Globus pallidus (tissue), 1 donor: ENCODE measurements around the gene TNFSF12.

ENCODE experiments used
- DNase-seq: peaks from one replicate; pipeline ENCODE4 v3.0.0-alpha.2; 2015; ENCODE audit warnings: low spot score

Gene TNFSF12

DNA sequence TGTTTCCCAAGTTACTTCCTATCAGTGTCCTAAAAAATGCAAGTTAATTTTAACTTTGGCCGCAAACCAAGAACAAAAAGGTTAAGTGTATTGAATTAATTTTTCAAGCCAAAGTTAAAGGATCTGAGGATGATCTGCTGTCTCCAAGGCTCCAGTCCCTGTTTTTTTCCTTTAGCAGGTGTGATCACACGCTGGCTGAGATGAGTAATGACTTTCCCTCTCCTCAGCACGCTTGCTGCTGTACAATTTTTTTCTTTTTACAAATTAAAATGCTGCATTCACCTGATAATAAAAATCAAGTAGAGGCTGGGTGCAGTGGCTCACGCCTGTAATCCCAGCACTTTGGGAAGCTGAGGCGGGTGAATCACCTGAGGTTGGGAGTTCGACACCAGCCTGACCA, 3.9 kb upstream of the TNFSF12 start:
- DNase-seq, result no peak

DNA sequence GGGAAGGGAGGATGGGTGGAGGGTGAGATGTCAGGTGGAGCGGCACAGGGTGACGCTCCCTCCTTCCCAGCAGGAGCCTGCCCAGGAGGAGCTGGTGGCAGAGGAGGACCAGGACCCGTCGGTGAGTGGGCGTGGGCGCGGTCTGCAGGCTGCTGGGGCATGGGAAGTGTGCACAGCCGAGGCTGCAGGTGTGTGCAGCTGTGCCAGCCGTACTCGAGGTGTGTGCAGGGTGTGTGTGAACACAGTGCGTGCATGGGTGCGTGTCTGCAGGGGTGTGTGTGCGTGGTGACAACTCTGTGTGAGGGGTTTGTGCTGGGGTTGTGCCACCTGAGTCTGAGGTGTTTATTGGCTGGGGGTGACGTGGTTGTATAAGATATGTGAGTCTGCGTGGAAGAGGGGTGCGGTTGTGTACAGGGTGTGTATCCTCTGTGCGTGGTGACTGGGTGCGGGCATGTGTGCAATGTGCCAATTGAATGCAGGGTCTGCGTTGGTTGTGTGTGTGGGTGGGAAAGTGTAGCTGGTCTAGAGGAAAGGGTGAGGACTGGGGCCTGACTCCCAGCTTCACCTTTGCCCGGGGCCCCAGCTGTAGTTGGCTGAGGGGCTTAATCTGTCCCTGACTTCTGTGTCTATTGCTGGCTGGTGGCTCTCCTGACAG, 670 bp downstream of the TNFSF12 start:
- DNase-seq, result no peak

DNA sequence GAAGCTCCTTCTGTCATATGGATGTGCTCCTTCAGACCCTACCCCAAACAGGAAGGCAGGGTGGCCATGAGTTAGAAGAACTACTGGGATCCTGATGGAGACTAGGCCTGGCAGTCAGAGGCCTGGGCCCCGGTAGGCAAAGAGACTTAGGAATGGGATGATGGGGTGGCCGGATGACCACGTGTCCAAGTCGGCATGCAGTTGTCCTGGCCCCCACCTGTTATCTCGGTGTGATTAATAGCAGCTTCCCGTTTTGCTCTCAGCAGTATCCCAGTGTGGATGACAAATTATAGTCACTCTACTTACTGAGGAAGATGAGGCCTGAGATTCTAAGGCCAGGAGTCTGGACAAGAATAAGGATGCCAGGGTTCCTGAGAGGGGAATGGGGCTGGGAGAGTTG, 1.5 kb downstream of the TNFSF12 start:
- DNase-seq, result no peak

DNA sequence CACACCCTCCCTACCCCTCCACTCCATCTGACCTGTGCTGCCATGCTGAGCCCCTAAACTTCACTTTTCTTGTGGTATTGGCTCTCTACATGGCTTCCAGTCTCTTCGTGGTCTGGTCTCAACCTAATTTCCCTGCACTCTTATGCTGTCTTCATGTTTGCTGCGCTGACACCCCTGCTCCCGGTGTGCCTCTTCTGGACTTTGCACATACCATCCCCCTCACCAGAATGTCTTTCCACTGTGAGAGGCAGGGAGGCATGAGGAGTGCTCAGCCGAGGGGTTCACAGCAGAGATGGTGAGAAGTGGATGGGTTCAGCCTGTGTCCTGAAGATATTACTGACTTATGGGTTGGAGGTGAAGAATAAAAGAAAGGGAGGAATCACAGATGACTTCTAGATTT, 2.5 kb downstream of the TNFSF12 start:
- DNase-seq, result no peak

DNA sequence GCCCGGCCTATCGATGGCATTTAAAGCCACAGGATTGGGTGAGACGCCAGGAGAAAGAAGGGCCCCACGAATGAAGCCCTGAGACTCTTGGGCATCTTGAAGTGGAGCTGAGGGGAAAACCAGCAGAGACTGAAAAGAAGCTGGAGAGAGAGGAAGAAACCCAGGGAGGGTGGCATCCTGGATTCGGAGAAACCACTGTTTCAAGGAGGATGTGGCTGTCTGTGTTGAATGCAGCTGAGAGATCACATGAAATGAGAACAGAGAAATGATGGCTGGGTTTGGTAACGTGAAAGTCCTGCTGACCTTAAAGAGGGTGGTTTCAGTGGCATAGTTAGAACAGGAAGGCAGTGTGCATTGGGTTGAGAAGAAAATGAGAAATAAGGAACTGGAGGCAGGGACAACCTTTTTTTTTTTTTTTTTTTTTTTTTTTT, 3.8 kb downstream of the TNFSF12 start:
- DNase-seq, result peak; percentile 55

DNA sequence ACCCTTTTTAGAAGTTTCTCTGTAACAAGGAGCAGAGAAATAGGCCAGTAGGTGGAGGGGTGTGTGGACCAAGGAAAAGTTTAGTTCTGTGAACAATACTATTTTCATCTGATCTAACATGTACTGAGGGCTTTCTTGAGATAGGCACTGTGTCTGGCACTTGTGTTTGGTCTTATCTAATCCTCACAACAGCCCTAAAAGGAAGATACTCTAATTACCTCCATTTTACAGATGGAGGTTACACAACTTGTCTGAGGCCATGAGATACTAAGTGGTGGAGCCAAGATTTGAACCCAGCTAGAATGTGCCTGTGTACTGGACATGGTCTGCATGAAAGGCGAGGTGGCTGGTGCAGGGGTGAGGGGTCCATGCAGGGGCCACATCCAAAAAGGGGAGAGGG, 4.5 kb downstream of the TNFSF12 start:
- no peak for DNase-seq

DNA sequence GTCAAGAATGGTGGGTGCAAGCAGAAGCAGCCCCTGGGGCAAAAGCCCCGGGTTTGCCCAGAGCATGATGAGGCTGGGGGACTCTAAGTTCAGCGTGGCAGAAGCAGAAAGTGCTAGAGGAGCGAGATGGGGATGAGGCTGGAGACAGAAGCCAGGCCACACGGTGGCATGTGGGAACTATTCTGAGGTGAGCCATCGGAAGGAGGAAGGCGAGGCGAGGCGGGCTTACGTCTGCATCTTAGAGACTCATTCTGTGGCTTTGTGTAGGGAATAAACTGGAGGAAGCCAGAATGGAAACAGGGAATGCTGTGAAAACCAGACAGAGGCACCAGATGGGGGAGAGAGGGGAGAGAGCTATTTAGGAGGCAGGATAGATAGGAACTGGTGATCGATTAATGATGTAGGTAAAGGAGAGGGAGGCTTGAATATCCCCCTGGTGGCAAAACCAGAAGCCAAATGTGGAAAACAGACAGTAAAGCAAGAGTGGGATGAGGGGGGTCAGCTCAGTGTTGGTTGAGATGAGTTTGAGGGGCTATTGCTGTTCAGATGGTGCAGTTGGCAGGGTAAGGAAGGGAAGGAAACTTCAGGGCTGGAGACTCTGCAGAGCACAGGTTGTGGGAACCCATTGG, 6.6 kb downstream of the TNFSF12 start:
- DNase-seq, result no peak

DNA sequence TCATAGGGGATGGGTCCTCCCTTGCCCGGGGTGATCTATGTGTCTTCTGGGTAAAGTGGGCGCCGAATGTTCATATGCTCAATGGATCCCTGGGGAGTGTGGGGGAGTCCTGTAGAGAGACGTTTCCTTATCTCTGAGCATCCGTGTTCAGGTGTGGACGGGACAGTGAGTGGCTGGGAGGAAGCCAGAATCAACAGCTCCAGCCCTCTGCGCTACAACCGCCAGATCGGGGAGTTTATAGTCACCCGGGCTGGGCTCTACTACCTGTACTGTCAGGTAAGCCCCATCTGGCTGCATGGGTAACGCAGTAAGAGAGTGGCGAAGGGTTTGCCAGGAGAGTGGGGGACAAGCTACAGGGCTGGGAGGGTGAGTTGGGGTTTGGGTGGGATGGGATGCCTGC, 7.8 kb downstream of the TNFSF12 start:
- no peak for DNase-seq

DNA sequence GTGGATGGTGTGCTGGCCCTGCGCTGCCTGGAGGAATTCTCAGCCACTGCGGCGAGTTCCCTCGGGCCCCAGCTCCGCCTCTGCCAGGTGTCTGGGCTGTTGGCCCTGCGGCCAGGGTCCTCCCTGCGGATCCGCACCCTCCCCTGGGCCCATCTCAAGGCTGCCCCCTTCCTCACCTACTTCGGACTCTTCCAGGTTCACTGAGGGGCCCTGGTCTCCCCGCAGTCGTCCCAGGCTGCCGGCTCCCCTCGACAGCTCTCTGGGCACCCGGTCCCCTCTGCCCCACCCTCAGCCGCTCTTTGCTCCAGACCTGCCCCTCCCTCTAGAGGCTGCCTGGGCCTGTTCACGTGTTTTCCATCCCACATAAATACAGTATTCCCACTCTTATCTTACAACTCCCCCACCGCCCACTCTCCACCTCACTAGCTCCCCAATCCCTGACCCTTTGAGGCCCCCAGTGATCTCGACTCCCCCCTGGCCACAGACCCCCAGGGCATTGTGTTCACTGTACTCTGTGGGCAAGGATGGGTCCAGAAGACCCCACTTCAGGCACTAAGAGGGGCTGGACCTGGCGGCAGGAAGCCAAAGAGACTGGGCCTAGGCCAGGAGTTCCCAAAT, 8.4 kb downstream of the TNFSF12 start:
- no peak for DNase-seq

DNA sequence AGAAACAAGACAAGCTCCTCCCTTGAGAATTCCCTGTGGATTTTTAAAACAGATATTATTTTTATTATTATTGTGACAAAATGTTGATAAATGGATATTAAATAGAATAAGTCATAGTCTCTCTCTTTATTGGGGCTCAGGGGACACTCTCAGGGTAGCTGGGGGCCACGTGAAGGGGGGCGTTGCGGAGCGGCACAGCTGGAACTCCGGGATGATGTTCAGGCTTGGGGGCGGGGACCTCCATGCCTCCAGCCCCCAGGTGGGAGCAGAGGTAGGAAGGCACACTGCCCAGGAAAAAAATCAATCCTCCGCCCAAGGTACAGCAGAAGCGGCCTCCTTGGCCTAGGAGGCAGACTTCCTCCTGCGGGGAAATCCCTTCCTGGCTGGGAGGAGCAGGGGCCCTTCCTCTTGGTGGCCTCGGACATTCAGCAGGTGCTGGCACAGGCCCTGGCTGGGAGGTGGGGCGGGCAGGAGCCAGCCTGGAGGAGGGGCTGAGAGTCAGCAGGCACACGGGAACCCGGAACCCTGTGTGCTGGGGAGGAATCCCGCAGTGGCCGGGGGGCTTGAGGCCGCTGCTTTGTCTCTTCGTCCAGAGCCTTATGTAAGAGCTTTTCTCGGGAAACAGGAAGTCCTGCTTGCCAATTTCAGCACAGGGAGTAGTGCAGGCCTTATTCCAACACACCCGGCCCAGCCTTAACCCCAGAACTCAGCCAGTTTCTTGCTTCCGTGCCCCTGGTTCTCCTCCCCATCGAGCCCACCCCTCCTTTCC, 9.1 kb downstream of the TNFSF12 start:
- DNase-seq, result peak; percentile 81

DNA sequence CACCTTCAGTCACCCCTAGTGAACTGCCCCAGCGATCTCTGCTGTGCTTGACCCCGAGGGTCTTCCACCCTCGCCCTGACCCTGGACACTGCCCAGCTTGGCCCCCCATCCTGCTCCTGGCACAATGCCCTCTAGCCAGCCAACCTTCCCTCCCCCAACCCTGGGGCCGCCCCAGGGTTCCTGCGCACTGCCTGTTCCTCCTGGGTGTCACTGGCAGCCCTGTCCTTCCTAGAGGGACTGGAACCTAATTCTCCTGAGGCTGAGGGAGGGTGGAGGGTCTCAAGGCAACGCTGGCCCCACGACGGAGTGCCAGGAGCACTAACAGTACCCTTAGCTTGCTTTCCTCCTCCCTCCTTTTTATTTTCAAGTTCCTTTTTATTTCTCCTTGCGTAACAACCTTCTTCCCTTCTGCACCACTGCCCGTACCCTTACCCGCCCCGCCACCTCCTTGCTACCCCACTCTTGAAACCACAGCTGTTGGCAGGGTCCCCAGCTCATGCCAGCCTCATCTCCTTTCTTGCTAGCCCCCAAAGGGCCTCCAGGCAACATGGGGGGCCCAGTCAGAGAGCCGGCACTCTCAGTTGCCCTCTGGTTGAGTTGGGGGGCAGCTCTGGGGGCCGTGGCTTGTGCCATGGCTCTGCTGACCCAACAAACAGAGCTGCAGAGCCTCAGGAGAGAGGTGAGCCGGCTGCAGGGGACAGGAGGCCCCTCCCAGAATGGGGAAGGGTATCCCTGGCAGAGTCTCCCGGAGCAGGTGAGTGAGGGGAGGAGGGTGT, 9.9 kb downstream of the TNFSF12 start, which contains the start of gene TNFSF13:
TSS of gene TNFSF13 (plus strand) at position 207 of the 776 bp plus-strand sequence. CDS start at position 497, 290 bp downstream.
- peak; percentile 52 for DNase-seq

DNA sequence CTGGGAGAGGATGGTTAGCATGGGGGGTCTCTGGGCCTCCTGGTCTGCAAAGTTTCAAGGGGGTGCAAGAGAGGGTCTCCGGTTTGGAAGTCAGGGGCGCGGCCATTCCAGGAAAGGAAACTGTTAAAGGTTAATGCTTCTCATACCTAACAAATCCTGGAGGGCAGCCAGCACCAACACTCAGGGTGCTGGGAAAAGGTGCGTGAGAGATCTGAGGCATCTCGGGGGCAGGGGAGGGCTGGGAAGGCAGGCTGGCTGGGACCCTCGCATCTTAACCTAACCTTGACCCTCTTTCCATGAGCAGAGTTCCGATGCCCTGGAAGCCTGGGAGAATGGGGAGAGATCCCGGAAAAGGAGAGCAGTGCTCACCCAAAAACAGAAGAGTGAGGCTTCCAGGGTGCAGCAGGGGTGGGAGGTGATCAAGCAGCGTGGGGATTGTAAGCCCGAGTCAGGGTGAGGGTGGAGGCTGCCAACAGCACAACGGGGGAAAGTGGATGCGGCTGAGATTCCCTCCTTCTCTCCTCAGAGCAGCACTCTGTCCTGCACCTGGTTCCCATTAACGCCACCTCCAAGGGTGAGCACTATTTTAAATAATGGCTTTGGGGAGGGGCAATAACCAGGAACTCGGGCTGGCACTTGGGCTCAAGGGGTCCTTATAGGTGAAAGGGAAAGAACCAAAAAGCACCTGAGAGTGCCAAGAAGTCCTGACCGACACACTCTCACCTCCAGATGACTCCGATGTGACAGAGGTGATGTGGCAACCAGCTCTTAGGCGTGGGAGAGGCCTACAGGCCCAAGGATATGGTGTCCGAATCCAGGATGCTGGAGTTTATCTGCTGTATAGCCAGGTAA, 10.7 kb downstream of the TNFSF12 start:
- DNase-seq, result no peak

DNA sequence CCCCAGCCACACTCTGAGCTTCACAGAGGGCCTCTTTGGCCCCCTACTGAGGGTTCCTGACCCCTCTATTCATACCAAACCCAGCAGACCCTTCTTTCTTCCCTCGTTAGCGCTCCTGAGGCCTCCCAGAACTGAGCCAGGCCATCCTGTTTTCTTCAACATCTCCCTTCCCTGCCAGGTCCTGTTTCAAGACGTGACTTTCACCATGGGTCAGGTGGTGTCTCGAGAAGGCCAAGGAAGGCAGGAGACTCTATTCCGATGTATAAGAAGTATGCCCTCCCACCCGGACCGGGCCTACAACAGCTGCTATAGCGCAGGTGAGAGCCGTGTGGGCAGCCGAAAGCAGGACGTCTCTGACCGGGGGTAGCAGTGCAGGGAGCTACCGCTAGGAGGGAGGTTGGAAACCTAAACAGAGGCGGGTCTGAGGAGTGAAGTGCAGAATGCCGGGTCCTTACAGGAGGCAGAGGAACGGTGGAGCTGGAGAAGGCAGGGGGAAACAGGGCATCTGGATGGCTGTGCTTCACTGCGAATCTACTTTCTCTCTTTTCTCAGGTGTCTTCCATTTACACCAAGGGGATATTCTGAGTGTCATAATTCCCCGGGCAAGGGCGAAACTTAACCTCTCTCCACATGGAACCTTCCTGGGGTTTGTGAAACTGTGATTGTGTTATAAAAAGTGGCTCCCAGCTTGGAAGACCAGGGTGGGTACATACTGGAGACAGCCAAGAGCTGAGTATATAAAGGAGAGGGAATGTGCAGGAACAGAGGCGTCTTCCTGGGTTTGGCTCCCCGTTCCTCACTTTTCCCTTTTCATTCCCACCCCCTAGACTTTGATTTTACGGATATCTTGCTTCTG, 11.5 kb downstream of the TNFSF12 start:
- no peak for DNase-seq

DNA sequence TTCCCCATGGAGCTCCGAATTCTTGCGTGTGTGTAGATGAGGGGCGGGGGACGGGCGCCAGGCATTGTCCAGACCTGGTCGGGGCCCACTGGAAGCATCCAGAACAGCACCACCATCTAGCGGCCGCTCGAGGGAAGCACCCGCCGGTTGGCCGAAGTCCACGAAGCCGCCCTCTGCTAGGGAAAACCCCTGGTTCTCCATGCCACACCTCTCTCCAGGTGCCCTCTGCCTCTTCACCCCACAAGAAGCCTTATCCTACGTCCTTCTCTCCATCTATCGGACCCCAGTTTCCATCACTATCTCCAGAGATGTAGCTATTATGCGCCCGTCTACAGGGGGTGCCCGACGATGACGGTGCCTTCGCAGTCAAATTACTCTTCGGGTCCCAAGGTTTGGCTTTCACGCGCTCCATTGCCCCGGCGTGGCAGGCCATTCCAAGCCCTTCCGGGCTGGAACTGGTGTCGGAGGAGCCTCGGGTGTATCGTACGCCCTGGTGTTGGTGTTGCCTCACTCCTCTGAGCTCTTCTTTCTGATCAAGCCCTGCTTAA, 12.2 kb downstream of the TNFSF12 start:
- DNase-seq, result peak; percentile 82

DNA sequence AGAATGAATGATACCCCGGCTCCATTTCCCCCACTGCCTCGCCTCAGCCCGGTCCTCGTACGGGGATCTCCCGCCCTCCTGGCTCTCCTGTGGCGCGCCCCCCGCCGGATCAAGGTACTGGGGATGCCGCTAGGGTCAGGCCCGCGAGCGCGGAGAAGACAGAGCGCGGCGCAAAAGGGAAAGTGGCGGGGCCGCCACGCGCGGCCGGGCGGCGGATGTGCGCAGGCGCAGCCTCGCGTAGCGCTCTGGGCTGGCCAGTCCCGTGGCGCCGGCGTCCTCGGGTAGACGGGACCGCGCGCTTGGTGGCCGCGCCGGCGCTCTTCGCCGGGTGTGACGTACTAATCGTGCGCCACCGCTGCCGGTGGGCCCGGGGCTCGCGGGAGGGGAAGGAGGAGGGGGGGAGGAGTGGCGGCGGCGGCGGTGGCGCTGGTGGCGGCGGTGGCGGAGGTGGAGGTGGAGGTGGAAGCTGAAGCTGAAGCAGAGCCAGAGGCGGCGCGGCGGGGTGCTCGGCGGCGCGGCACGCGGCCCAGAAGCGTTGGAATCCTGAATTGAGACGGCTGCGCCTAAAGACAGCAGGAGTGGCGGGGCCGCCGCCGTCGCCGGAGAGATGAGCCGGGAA, 12.8 kb downstream of the TNFSF12 start, which contains the start of gene SENP3:
TSS of gene SENP3 (plus strand) at position 331 of the 619 bp plus-strand sequence. CDS start 1,158 bp downstream, outside the sequence.
- peak; percentile 87 for DNase-seq

DNA sequence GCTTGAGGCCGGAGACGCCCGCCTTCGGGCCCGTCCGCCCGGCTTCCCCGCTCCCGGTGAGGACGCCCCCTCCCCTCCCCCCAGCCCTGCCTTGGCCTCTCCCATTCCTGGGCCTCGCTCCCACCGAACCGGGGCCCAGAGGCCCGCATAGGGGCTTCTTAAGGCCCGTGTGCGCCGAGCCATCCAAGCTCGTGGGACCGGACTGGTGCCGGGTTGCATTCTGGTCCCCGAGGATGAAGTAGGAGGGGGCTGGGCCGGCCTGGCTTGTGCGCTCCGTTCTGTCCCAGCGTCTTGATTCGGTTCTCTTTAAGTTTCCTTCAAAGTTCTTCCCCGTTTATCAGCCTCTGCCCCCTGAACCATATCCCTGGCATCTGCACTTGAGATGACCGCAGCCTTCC, 13.3 kb downstream of the TNFSF12 start:
- no peak for DNase-seq

DNA sequence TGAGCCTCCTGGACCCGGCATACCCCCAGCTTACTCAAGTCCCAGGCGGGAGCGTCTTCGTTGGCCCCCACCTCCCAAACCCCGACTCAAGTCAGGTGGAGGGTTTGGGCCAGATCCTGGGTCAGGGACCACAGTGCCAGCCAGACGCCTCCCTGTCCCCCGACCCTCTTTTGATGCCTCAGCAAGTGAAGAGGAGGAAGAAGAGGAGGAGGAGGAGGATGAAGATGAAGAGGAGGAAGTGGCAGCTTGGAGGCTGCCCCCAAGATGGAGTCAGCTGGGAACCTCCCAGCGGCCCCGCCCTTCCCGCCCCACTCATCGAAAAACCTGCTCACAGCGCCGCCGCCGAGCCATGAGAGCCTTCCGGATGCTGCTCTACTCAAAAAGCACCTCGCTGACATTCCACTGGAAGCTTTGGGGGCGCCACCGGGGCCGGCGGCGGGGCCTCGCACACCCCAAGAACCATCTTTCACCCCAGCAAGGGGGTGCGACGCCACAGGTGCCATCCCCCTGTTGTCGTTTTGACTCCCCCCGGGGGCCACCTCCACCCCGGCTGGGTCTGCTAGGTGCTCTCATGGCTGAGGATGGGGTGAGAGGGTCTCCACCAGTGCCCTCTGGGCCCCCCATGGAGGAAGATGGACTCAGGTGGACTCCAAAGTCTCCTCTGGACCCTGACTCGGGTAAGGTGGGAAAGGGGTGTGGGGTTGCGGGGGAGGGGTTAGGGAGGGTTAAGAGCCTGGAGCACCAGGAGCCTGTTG, 14.4 kb downstream of the TNFSF12 start:
- DNase-seq, result no peak

DNA sequence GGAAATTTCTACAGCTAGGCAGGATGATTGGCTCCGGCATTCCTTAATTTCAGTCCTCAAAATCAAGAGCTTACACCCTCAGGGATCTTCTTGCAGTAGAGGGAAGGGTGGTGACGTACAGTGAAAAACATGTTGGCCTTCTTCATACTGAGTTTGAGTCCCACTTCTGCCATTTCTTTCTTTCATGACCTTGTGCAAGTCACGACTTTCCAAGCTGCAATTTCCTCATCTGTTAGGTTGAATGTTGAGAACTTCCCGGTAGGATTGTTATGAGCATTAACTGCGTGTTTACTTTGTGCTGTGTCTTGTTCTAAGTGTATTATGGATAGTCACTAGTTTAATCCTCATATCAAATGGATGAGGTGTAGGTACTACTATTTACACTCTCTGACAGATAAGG, 20.7 kb downstream of the TNFSF12 start:
- DNase-seq, result no peak
